DOHH2 (cell line): Measurements from ENCODE around the gene TAX1BP1.

Source experiments
- H3F3A ChIP-seq: fragments of 200-600 bp; sonication (generic), shearing (Covaris generic); 2 replicates; pipeline ENCODE4 v1.6.0; 2016; ENCODE audit warnings: antibody characterized with exemption, mild to moderate bottlenecking; ENCODE audit not compliant: control insufficient read depth, insufficient read depth
- H3K27ac ChIP-seq: fragments of 200-600 bp; sonication (generic); 2 replicates; pipeline ENCODE4 v1.5.1; 2014; ENCODE audit warnings: low read depth, mild to moderate bottlenecking, low read length, moderate library complexity
- H3K27me3 ChIP-seq: fragments of 200-600 bp; sonication (generic); 2 replicates; pipeline ENCODE4 v1.6.1; 2014; ENCODE audit warnings: mild to moderate bottlenecking, low read length, mixed read lengths; ENCODE audit not compliant: control insufficient read depth
- H3K36me3 ChIP-seq: fragments of 200-600 bp; sonication (generic); 2 replicates; pipeline ENCODE4 v1.6.1; 2014; ENCODE audit warnings: mild to moderate bottlenecking, low read length, moderate library complexity, mixed read lengths; ENCODE audit not compliant: control insufficient read depth
- H3K4me1 ChIP-seq: fragments of 200-600 bp; sonication (generic); 2 replicates; pipeline ENCODE4 v1.6.1; 2014; ENCODE audit warnings: mild to moderate bottlenecking, low read length, mixed read lengths; ENCODE audit not compliant: control insufficient read depth
- H3K4me2 ChIP-seq: fragments of 200-600 bp; sonication (generic); 2 replicates; pipeline ENCODE4 v1.6.0; 2014; ENCODE audit warnings: mild to moderate bottlenecking, low read length, moderate library complexity
- H3K4me3 ChIP-seq: fragments of 200-600 bp; sonication (generic); 2 replicates; pipeline ENCODE4 v1.5.1; 2014; ENCODE audit warnings: mild to moderate bottlenecking, low read length, mixed read lengths
- H3K79me2 ChIP-seq: fragments of 200-600 bp; sonication (generic); 2 replicates; pipeline ENCODE4 v1.6.1; 2014; ENCODE audit warnings: mild to moderate bottlenecking, low read length, mixed read lengths; ENCODE audit not compliant: control insufficient read depth
- H3K9me2 ChIP-seq: fragments of 200-600 bp; sonication (generic); replicated peaks from 2 replicates; pipeline ENCODE4 v1.6.1; 2014; ENCODE audit warnings: mild to moderate bottlenecking, low read length, mixed read lengths; ENCODE audit not compliant: control insufficient read depth
- H3K9me3 ChIP-seq: fragments of 200-600 bp; sonication (generic); 2 replicates; pipeline ENCODE4 v1.6.1; 2014; ENCODE audit warnings: antibody characterized with exemption, low read length, mixed read lengths; ENCODE audit not compliant: control insufficient read depth, insufficient read depth
- H4K20me1 ChIP-seq: fragments of 200-600 bp; sonication (generic); 2 replicates; pipeline ENCODE4 v1.6.0; 2014; ENCODE audit warnings: low read depth, mild to moderate bottlenecking, antibody characterized with exemption, low read length, moderate library complexity; ENCODE audit not compliant: control insufficient read depth, insufficient read depth
- EZH2phosphoT487 ChIP-seq: fragments of 200-600 bp; sonication (generic); IDR thresholded peaks from 2 replicates; pipeline ENCODE4 v1.6.1; 2017; ENCODE audit warnings: borderline replicate concordance, mild to moderate bottlenecking, antibody characterized with exemption, low read length, moderate library complexity, mixed read lengths
- TF ChIP-seq, protein P1 (sequence below): fragments of 200-600 bp; sonication (generic); IDR thresholded peaks from one replicate; pipeline ENCODE4 v1.5.1; 2014; ENCODE audit warnings: antibody characterized with exemption, mild to moderate bottlenecking, low read depth, low read length; ENCODE audit not compliant: poor library complexity, severe bottlenecking

The TAX1BP1 gene

DNA sequence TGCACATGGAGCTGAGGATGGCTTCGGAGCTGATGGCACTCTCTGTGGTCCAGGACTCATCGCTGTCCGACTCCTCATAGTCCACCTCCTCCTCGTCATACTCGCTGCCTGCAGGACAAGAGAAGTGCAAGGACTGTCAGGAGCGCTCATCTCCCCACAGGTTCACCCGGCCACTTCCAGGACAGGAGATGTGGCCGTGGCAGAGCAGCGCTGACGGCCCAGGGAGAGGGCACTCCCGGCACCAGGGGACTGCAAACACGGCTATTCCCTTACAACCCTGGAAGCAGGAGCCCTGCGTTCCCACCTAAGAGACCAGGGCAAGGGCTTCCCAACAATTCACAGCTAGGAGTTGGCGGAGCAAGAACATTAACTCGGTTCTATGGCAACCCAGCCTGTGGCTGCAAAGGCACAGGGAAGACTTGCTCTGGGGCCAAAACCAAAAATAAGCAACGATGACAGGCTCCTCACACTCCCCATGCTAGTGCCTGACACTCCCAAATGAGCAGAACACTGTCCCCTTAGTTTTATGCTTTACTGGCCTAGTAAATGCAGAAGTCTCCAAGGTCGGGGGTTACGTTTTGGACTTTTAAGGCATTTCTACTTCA is 100.9 kb downstream of the TAX1BP1 start:
- H3K27ac ChIP-seq: no peak overlapping the region
- no peak overlapping the region for H3K4me3 ChIP-seq
- H3K9me3 ChIP-seq: no peaks in the 10 kb centered on the region
- H3K4me1 ChIP-seq: no peaks in the 10 kb centered on the region
- no peaks in the 10 kb centered on the region for H3K79me2 ChIP-seq
- no peak overlapping the region for H3K4me2 ChIP-seq
- no peak for TF ChIP-seq EZH2phosphoT487
- TF ChIP-seq, protein P1, sequence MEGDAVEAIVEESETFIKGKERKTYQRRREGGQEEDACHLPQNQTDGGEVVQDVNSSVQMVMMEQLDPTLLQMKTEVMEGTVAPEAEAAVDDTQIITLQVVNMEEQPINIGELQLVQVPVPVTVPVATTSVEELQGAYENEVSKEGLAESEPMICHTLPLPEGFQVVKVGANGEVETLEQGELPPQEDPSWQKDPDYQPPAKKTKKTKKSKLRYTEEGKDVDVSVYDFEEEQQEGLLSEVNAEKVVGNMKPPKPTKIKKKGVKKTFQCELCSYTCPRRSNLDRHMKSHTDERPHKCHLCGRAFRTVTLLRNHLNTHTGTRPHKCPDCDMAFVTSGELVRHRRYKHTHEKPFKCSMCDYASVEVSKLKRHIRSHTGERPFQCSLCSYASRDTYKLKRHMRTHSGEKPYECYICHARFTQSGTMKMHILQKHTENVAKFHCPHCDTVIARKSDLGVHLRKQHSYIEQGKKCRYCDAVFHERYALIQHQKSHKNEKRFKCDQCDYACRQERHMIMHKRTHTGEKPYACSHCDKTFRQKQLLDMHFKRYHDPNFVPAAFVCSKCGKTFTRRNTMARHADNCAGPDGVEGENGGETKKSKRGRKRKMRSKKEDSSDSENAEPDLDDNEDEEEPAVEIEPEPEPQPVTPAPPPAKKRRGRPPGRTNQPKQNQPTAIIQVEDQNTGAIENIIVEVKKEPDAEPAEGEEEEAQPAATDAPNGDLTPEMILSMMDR: no peak
- no peaks in the 10 kb centered on the region; the same call in 1 of the 2 replicates for H3F3A ChIP-seq
- H3K27me3 ChIP-seq: no peaks in the 10 kb centered on the region
- H3K36me3 ChIP-seq: peaks cover 35% of the 10 kb centered on the region
- no peaks in the 10 kb centered on the region for H3K9me2 ChIP-seq
- no peaks in the 10 kb centered on the region for H4K20me1 ChIP-seq

DNA sequence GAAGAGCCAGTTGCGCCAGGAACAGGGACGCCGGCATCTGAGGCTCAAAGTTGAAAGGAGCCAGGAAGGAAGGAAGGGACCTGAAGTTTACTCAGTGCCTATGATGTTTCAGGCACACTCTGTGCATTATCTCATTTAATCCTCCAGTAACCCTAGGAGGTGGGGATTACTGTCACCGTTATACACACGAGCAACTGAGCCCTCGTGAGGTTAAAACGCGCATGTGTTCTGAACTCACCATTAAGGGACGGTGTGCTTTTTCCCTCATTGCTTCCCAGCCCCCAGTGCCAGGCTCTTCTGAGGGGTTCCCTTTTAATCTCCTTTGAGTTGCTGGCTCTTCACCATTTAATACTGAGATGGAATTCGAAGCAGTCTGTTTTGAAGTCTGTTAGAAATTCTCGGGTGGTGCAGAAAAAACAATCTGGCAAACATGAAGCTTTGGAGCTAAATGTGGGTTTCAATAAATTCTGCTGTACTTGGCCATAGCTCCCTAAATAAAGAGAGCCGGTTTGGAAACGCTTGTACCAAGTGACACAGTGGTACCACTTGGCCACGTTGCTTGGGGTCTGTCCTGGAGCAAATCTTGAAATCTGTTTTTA is 102.2 kb downstream of the TAX1BP1 start:
- Histone ChIP-seq H3K36me3 (peaks cover 27% of the 10 kb centered on the region), H4K20me1 (no peaks in the 10 kb centered on the region), H3K4me3 (no peak overlapping the region), H3K9me3 (no peaks in the 10 kb centered on the region), H3K79me2 (no peaks in the 10 kb centered on the region), H3K27ac (no peak overlapping the region), H3F3A (no peaks in the 10 kb centered on the region; the same call in 1 of the 2 replicates), H3K9me2 (no peaks in the 10 kb centered on the region), H3K27me3 (no peaks in the 10 kb centered on the region), H3K4me1 (no peaks in the 10 kb centered on the region), H3K4me2 (no peak overlapping the region)
- TF ChIP-seq, protein P1: no peak
- no peak for TF ChIP-seq EZH2phosphoT487

DNA sequence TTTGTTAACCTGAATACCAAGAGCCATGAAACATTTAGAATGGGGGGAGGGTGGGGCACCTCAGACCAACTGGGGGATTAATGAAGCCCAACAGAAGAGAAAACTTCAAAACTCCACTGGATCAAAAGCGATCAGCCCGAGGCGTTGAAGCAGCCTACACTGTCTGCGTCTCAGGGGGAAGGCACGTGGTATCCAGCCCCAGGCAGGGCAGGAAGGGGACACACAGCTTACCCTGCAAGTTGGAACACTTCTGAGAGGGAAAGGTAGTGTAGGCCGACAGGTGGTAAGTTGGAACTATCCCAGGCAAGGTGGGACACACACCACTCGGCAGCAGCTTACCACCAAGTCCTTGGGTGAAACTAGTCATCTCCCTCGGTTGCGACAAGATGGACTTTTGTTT is 102.9 kb downstream of the TAX1BP1 start:
- Histone ChIP-seq H3K4me3 (no peak overlapping the region), H3F3A (no peaks in the 10 kb centered on the region; the same call in 1 of the 2 replicates), H4K20me1 (no peaks in the 10 kb centered on the region), H3K27me3 (no peaks in the 10 kb centered on the region), H3K4me2 (no peak overlapping the region), H3K4me1 (no peaks in the 10 kb centered on the region), H3K79me2 (no peaks in the 10 kb centered on the region), H3K36me3 (peaks cover 22% of the 10 kb centered on the region), H3K9me2 (no peaks in the 10 kb centered on the region), H3K27ac (no peak overlapping the region), H3K9me3 (no peaks in the 10 kb centered on the region)
- TF ChIP-seq EZH2phosphoT487: no peak
- TF ChIP-seq, protein P1: no peak
